BLaER1 treated with 17β-estradiol and CSF1 and Interleukin-3, amounts not matched to agents 10 nM and 100 nM (cell line): ENCODE data around the gene OCEL1.

Source experiments
- H3K27ac ChIP-seq, 11 experiments: shearing (Covaris generic); formaldehyde crosslinking; 2 replicates each; pipeline ENCODE4 v1.8.1; 2022
- H3K27me3 ChIP-seq, 11 experiments: shearing (Covaris generic); formaldehyde crosslinking; 2 replicates each; pipeline ENCODE4 v1.8.1; 2022
- H3K36me3 ChIP-seq, 11 experiments: shearing (Covaris generic); formaldehyde crosslinking; 2 replicates each; pipeline ENCODE4 v1.8.1; 2022
- H3K4me1 ChIP-seq, 10 experiments: shearing (Covaris generic); formaldehyde crosslinking; 2 replicates each; pipeline ENCODE4 v1.8.1; 2022
- H3K4me2 ChIP-seq, 11 experiments: shearing (Covaris generic); formaldehyde crosslinking; 2 replicates each; pipeline ENCODE4 v1.8.1; 2022
- H3K4me3 ChIP-seq, 10 experiments: shearing (Covaris generic); formaldehyde crosslinking; 2 replicates each; pipeline ENCODE4 v1.8.1; 2022
- H3K9ac ChIP-seq, 11 experiments: shearing (Covaris generic); formaldehyde crosslinking; 2 replicates each; pipeline ENCODE4 v1.8.1; 2022
- H3K9me3 ChIP-seq, 11 experiments: shearing (Covaris generic); formaldehyde crosslinking; replicated peaks in 1 of 11; 2 replicates each; pipeline ENCODE4 v1.8.1; 2022
- H4K20me1 ChIP-seq, 11 experiments: shearing (Covaris generic); formaldehyde crosslinking; 2 replicates each; pipeline ENCODE4 v1.8.1; 2022
- Cebpa-rat ChIP-seq, 11 experiments: shearing (Covaris generic); IDR thresholded peaks; 2 replicates each; pipeline ENCODE4 v1.8.1; 2022

OCEL1 gene

DNA sequence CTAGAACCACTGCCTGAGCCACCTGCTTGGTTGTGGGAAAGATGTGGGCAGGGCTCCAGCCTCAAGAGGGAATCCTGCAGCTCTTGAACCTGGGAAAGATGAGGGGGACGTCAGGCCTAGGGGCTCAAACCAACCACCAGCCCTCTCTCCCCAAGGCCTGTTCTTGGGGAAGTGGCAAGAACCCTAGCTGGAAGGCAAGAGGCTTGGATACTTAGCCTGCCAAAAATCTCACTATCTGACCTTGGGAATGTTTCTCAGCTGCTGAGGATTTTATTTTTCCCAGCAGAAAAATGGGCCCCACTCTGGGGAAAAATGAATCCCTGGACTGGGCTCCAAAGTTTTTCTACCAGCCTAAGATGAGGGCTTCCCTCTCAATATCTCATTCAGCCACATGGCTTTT, 33.9 kb downstream of the OCEL1 start:
- peaks cover 4 to 28% (median 15%) of the 10 kb centered on the region in 10 experiments; a peak in 19 of 20 replicates for H3K4me1 ChIP-seq
- no peaks in the 10 kb centered on the region for H3K36me3 ChIP-seq
- H3K27ac ChIP-seq: no peak overlapping the region
- TF ChIP-seq Cebpa-rat (IDR thresholded peaks at IDR 0.05): no peak
- H4K20me1 ChIP-seq: no peaks in the 10 kb centered on the region
- H3K27me3 ChIP-seq: no peaks in the 10 kb centered on the region
- H3K9ac ChIP-seq: no peak overlapping the region
- no peaks in the 10 kb centered on the region for H3K9me3 ChIP-seq
- no peak overlapping the region for H3K4me3 ChIP-seq
- H3K4me2 ChIP-seq: no peak overlapping the region

DNA sequence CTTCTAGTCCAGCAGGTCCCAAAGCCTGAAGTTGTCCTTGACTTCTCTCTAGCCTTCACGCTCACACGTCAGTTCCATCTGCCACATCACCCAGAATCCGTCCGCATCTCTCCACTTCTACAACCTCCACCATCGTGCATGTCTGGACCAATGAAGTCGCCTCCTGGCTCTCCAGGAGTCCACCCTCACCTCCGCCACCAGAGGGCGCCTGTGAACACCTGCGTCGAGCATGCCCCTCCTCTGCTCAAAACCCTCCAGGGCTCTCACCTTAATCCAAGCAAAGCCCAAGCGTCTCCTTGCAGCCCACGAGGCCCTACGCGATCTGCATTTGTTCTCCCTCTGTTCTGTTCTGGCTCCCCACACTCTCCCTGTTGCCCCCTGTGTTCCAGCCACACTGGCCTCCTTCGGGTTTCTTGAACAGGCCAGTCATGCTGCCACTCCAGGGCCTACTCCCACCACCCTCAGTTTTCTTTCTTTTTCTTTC, 34.9 kb downstream of the OCEL1 start:
- H3K27ac ChIP-seq: no peak overlapping the region
- TF ChIP-seq Cebpa-rat (IDR thresholded peaks at IDR 0.05): no peak
- no peaks in the 10 kb centered on the region for H3K36me3 ChIP-seq
- no peaks in the 10 kb centered on the region for H4K20me1 ChIP-seq
- H3K27me3 ChIP-seq: no peaks in the 10 kb centered on the region
- peak overlapping the region in 1 of 11 experiments; percentile 7; a peak in 1 of 22 replicates for H3K4me2 ChIP-seq
- H3K9ac ChIP-seq: no peak overlapping the region
- peaks cover 12 to 31% (median 19%) of the 10 kb centered on the region in 10 experiments; a peak in 19 of 20 replicates for H3K4me1 ChIP-seq
- H3K4me3 ChIP-seq: no peak overlapping the region
- no peaks in the 10 kb centered on the region for H3K9me3 ChIP-seq

DNA sequence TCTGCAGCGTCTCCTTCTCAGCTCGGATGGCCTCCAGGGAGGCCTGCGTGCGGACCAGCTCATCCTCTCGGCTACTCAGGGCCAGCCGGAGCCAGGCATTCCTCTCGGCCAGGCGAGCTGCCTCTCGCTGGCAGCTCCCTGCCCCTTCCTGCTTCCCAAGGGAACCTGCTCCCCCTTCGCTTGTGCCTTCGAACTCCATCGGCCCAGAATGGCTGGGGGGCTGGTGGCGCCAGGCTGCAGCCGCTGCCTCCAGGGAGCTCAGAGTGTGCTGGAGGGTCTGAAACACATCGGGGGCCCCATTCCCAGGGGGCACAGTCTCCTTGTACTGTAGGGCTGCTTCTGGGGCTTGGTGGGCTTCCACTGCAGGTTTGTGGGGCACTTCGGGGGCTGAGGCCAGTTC, 36.5 kb downstream of the OCEL1 start:
- Histone ChIP-seq H3K9ac (peak overlapping the region in 3 of 11 experiments; percentile 7 to 33 (median 24); a peak in 3 of 22 replicates), H3K4me1 (peaks cover 20 to 40% (median 28%) of the 10 kb centered on the region in 10 experiments), H3K4me2 (no peak overlapping the region), H3K27ac (0 out of 22 replicates have a peak overlapping the region, but pooled peaks of 1 of the 11 experiments have one; percentile 7), H3K9me3 (no peaks in the 10 kb centered on the region), H3K27me3 (no peaks in the 10 kb centered on the region), H3K36me3 (no peaks in the 10 kb centered on the region), H4K20me1 (no peaks in the 10 kb centered on the region), H3K4me3 (no peak overlapping the region)
- TF ChIP-seq Cebpa-rat (IDR thresholded peaks at IDR 0.05): no peak

DNA sequence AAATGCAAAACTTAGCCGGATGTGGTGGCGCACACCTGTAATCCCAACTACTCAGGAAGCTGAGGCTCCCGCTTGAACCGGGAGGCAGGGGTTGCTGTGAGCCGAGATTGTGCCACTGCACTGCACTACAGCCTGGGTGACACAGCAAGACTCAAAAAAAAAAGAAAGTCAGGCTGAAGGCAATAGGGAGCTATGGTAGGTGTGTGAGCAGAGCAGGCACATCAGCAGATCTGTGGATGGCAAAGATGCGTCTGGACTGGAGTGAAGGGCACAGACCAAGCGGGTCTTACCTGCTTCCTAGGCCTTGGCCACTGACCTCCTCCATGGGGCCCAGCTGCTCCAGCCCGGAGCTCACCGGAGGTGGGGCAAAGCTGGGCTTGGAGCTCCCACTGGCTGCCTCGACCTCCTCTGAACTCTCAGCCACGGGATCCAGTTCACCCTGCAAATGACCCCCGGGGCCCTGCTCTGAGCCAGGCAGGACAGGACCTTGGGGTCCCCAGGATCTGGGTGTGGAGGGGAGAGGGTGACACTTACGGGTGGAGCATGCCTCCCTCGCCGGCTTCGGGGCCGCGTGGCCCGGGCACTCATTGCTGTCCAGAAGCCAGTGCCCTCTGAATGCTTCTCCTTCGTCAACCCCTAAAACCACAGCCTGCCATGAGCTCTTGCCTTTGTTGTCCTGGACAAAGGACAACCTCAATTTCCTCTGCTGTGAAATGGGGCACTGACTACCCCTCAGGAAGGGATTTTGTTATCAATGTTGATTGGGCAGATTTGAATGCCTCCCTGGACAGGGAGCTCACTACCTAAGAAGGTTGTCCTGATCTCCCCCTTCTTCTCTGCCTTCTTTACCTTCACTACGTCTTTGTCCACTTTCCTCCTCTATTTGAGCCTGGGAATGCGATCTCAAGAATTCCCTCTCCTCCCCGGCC, 38.0 kb downstream of the OCEL1 start:
- H3K9me3 ChIP-seq: no peaks in the 10 kb centered on the region
- no peaks in the 10 kb centered on the region for H4K20me1 ChIP-seq
- peaks cover 3 to 5% (median 4%) of the 10 kb centered on the region in 11 experiments; a peak in 19 of 22 replicates for H3K36me3 ChIP-seq
- H3K4me3 ChIP-seq: no peak overlapping the region
- TF ChIP-seq Cebpa-rat (IDR thresholded peaks at IDR 0.05): no peak
- H3K4me1 ChIP-seq: peaks cover 33 to 52% (median 40%) of the 10 kb centered on the region in 10 experiments
- H3K27me3 ChIP-seq: no peaks in the 10 kb centered on the region
- H3K27ac ChIP-seq: peak overlapping the region in 7 of 11 experiments; percentile 1 to 46 (median 22); a peak in 7 of 22 replicates
- peak overlapping the region in 9 of 11 experiments; percentile 33 to 70 (median 50); a peak in 13 of 22 replicates for H3K4me2 ChIP-seq
- H3K9ac ChIP-seq: peak overlapping the region in 2 of 11 experiments; percentile 10 to 29; a peak in 3 of 22 replicates

DNA sequence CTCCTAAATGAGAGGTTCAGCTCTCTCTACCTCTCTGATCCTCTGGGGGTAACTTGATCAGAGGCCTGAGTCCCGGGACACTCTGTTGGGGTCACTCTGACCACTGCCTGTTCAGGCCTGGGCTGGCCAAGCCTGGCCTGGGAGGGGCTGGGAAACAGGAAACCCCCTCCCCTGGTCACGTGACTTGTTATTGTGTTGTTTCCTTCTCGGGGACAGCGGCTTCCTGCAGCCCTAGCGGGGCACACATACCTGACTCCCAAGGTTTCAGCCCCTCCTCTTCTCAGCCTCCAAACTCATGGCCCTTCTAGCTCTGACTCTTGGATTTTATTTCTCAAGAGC, 38.6 kb downstream of the OCEL1 start, which contains the start of gene USHBP1:
TSS of gene USHBP1 (minus strand) at position 105 of the 339 bp plus-strand sequence. CDS start 446 bp downstream, outside the sequence.
- Histone ChIP-seq H3K27ac (peak within 1 kb of the TSS in 7 of 11 experiments; percentile 6 to 46 (median 32); a peak in 8 of 22 replicates), H3K4me3 (no peak within 1 kb of the TSS), H3K4me2 (peak within 1 kb of the TSS; percentile 33 to 70 (median 47); a peak in 21 of 22 replicates), H3K4me1 (peaks cover 34 to 54% (median 41%) of the 10 kb centered on the region in 10 experiments), H3K36me3 (peaks cover 9 to 12% (median 11%) of the 10 kb centered on the region in 11 experiments; a peak in 20 of 22 replicates), H3K9me3 (no peaks in the 10 kb centered on the region), H3K27me3 (no peaks in the 10 kb centered on the region), H4K20me1 (no peaks in the 10 kb centered on the region), H3K9ac (peak within 1 kb of the TSS in 8 of 11 experiments; percentile 4 to 46 (median 31); a peak in 12 of 22 replicates)
- no peak for TF ChIP-seq Cebpa-rat (IDR thresholded peaks at IDR 0.05)

DNA sequence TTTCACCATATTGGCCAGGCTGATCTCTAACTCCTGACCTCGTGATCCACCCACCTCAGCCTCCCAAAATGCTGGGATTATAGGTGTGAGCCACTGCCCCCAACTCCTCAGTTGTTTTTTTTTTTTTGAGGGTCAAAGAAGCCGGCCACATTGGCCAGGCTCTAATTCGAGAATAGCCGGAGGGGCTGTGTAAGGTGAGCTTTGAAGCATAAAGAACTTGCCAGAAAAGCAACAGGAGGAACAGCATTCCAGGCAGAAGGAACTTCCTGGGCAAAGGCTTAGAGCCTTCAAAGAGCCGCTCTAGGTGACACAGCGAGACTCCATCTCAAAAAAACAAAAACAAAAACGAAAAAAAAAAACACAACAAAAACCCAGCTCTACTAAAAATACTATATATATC, 40.0 kb downstream of the OCEL1 start:
- Histone ChIP-seq H3K4me1 (peaks cover 34 to 48% (median 41%) of the 10 kb centered on the region in 10 experiments), H3K27me3 (no peaks in the 10 kb centered on the region), H3K4me3 (peak overlapping the region in 2 of 10 experiments; percentile 40 to 41; a peak in 2 of 20 replicates), H4K20me1 (no peaks in the 10 kb centered on the region), H3K9ac (peak overlapping the region in 8 of 11 experiments; percentile 35 to 62 (median 54); a peak in 13 of 22 replicates), H3K27ac (peak overlapping the region in 10 of 11 experiments; percentile 25 to 80 (median 66); a peak in 20 of 22 replicates), H3K36me3 (peaks cover 12 to 26% (median 23%) of the 10 kb centered on the region in 11 experiments), H3K9me3 (no peaks in the 10 kb centered on the region), H3K4me2 (peak overlapping the region; percentile 38 to 71 (median 58))
- no peak for TF ChIP-seq Cebpa-rat (IDR thresholded peaks at IDR 0.05)

DNA sequence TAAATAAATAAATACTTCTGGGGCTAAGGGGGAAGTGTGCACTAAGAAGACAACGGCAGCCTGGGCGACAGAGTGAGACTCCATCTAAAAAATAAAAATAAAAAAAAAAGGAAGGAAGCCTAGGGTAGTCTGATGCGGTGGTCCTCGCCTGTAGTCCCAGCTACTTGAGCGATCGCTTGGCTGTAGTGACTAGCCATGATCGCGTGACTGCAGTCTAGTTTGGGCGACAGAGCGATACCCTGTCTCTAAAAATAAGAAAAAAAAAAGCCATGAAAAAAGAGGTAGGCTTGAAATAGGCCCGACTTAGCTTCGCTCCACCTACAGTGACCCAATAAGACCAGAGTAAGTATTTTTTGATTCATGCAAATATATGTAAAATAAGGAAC, 40.6 kb downstream of the OCEL1 start:
- H3K9ac ChIP-seq: peak overlapping the region in 8 of 11 experiments; percentile 35 to 62 (median 54); a peak in 14 of 22 replicates

DNA sequence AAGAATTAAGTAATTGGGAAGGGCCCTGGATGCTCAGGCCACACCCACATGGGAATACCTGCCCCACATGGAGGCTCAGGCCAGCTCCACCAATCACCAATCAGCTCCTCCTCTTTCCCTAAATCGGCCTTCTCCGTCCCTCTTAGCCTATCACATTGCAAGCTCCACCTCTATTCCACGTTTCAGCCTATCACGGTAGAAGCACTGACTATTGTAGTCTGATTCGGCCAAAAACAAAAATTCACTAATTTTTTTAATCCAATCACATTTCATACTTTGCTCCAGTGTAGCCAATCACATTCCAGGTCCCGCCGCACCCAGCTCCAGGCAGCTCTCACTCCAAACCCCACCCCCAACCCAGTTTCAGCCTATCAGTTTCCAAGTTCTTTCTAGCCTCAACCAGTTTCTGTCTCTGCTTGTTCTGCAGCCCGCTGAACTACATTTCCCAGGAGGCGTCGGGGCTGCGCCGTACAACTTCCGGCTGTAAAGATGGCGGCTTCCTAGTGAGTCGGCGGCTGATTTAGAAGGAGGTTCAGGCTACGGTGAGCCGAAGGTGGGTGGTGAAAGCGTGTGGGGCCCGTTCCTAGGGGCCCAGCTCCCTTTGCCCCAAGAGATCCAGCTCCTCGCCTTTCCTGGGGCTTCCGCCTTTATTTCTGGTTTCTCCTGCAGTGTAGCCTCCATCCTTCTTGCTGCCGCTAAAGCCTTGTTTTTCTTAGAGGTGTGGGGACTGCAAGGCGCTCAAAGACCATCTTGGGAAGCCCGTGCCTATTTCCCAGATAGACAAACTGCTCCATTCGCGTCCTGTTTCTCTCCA, 41.2 kb downstream of the OCEL1 start, which contains the start of gene BABAM1:
TSS of gene BABAM1 (plus strand) at position 469 of the 814 bp plus-strand sequence. CDS start 1,364 bp downstream, outside the sequence.
- Histone ChIP-seq H3K27me3 (no peaks in the 10 kb centered on the region), H3K9me3 (no peaks in the 10 kb centered on the region), H3K27ac (peak within 1 kb of the TSS; percentile 46 to 91 (median 85)), H3K9ac (peak within 1 kb of the TSS; percentile 83 to 93 (median 88)), H3K4me3 (peak within 1 kb of the TSS; percentile 75 to 96 (median 90)), H3K4me1 (peaks cover 34 to 55% (median 46%) of the 10 kb centered on the region in 10 experiments), H4K20me1 (no peaks in the 10 kb centered on the region), H3K4me2 (peak within 1 kb of the TSS; percentile 89 to 100 (median 97)), H3K36me3 (peaks cover 23 to 38% (median 35%) of the 10 kb centered on the region in 11 experiments)
- no peak for TF ChIP-seq Cebpa-rat (IDR thresholded peaks at IDR 0.05)

More for the DNA sequence above, 40.6 kb downstream of the OCEL1 start:
- Histone ChIP-seq H3K36me3 (peaks cover 17 to 32% (median 29%) of the 10 kb centered on the region in 11 experiments), H3K4me1 (peaks cover 34 to 49% (median 43%) of the 10 kb centered on the region in 10 experiments), H3K27me3 (no peaks in the 10 kb centered on the region), H3K4me2 (peak overlapping the region; percentile 38 to 71 (median 58)), H3K27ac (peak overlapping the region; percentile 24 to 80 (median 64); a peak in 20 of 22 replicates), H3K4me3 (peak overlapping the region in 8 of 10 experiments; percentile 24 to 47 (median 39); a peak in 13 of 20 replicates), H3K9me3 (no peaks in the 10 kb centered on the region), H4K20me1 (no peaks in the 10 kb centered on the region)
- TF ChIP-seq Cebpa-rat (IDR thresholded peaks at IDR 0.05): no peak
